Panc1 (cell line): ENCODE results near the gene RBBP6. TPM values are rescaled to one million over a fixed set of nuclear protein-coding genes. Genes with fewer than 3 reads are reported as not detected.

ENCODE experiments used
- ATAC-seq: fragments of 200-7000 bp; cut with Tn5 transposase; 2 replicates; pipeline ENCODE4 v1.9.1; 2020; ENCODE audit warnings: mild to moderate bottlenecking, moderate library complexity
- BruUV-seq: library from RNA; stranded (reverse); fragments of 400-500 nt; replicated peaks from 2 replicates; lab custom pipeline; 2021; lab: Mats Ljungman, UMichigan
- CTCF ChIA-PET: fragments of 300-600 bp; sonication (Branson Sonifier 250); formaldehyde crosslinking; loops from one replicate; lab custom pipeline; 2022; ENCODE audit warnings: antibody characterized with exemption; lab: Charles Lee
- POLR2A ChIA-PET: fragments of 300-600 bp; sonication (Branson Sonifier 250); formaldehyde crosslinking; loops from one replicate; lab custom pipeline; 2022; ENCODE audit warnings: antibody characterized with exemption; lab: Charles Lee
- DNase-seq: peaks from one replicate; pipeline ENCODE4 v3.0.0-alpha.2; 2010; ENCODE audit warnings: low read depth, low spot score
- H3K27ac ChIP-seq: 2 replicates; pipeline ENCODE4 v1.5.1; 2011; ENCODE audit warnings: mild to moderate bottlenecking, low read length, inconsistent platforms
- H3K27me3 ChIP-seq: fragments of 200-500 bp; sonication (Bioruptor generic); 2 replicates; pipeline ENCODE4 v1.6.0; 2014; ENCODE audit warnings: low read length, inconsistent platforms; ENCODE audit not compliant: control insufficient read depth, insufficient read depth
- H3K36me3 ChIP-seq: fragments of 200-500 bp; sonication (Bioruptor generic); 2 replicates; pipeline ENCODE4 v1.5.1; 2014; ENCODE audit warnings: inconsistent platforms, mild to moderate bottlenecking, low read length, moderate library complexity; ENCODE audit not compliant: control insufficient read depth, insufficient read depth
- H3K4me1 ChIP-seq: 2 replicates; pipeline ENCODE4 v1.5.1; 2011; ENCODE audit warnings: inconsistent platforms, mild to moderate bottlenecking, low read length, moderate library complexity; ENCODE audit not compliant: control insufficient read depth, insufficient read depth
- H3K4me3 ChIP-seq, 2 experiments: 2 replicates each; pipeline ENCODE4 v1.5.1; 2011 to 2012; ENCODE audit warnings: low read depth in 2 of 2, low read length in 2 of 2, mild to moderate bottlenecking in 2 of 2, inconsistent platforms in 1 of 2, moderate library complexity in 1 of 2
- H3K9me3 ChIP-seq: fragments of 200-500 bp; sonication (Bioruptor generic); 2 replicates; pipeline ENCODE4 v1.5.1; 2014; ENCODE audit warnings: low read depth, mild to moderate bottlenecking, inconsistent platforms, low read length, moderate library complexity; ENCODE audit not compliant: control insufficient read depth, insufficient read depth
- POLR2AphosphoS5 ChIP-seq: IDR thresholded peaks from 2 replicates; pipeline ENCODE4 v1.6.1; 2012; ENCODE audit warnings: mild to moderate bottlenecking, low read depth, low read length, moderate library complexity
- SIN3A ChIP-seq: IDR thresholded peaks from 2 replicates; pipeline ENCODE4 v1.6.1; 2012; ENCODE audit warnings: low read depth, mild to moderate bottlenecking, low read length, moderate library complexity, borderline replicate concordance; ENCODE audit not compliant: insufficient read depth
- TCF7L2 ChIP-seq: IDR thresholded peaks from 2 replicates; pipeline ENCODE4 v1.6.1; 2011; ENCODE audit warnings: mild to moderate bottlenecking, low read depth, low read length, inconsistent platforms
- in situ Hi-C: cut with HindIII; loops from 2 replicates; pipeline ENCODE4 v1.10.0; 2016; ENCODE audit warnings: low sequenced_read_pairs, low pct_unique_long_range_greater_than_20kb
- intact Hi-C: fragments of 100-400 bp; cut with micrococcal nuclease; formaldehyde crosslinking; loops from one replicate; pipeline ENCODE4 v1.10.0; 2022; ENCODE audit not compliant: unreplicated experiment
- total RNA-seq: library from RNA; stranded (reverse); gene quantifications from one replicate; pipeline ENCODE4 v1.2.1, GENCODE V29; 2021; ENCODE audit not compliant: unreplicated experiment
- TF ChIP-seq, protein P1 (sequence below): fragments of 450-650 bp; IDR thresholded peaks from 2 replicates; pipeline ENCODE4 v1.5.1; 2017; ENCODE audit warnings: mild to moderate bottlenecking
- TF ChIP-seq, protein P2 (sequence below), 2 experiments: IDR thresholded peaks; 2 replicates each; pipeline ENCODE4 v1.6.1; 2011 to 2012; ENCODE audit warnings: low read depth in 2 of 2, control low read depth in 1 of 2, low read length in 1 of 2, mild to moderate bottlenecking in 1 of 2, moderate library complexity in 1 of 2; ENCODE audit not compliant: insufficient read depth in 1 of 2

Gene RBBP6
- total RNA-seq, 1 experiment from 2014 or later: 42.7 TPM

GRCh38 chr16:24497440-24497839 is 41.9 kb upstream of the RBBP6 start:
- DNase-seq (no peak), ATAC-seq (no peak)
- Histone ChIP-seq H3K4me3 (no peak overlapping the region), H3K36me3 (no peaks in the 10 kb centered on the region), H3K27me3 (no peaks in the 10 kb centered on the region), H3K27ac (no peak overlapping the region), H3K9me3 (no peaks in the 10 kb centered on the region), H3K4me1 (no peaks in the 10 kb centered on the region)
- no TSS peak for BruUV-seq
- intact Hi-C loops: loop anchor here (5.0 kb wide), 1 partner anchor 85 kb away; no protein-coding TSS in a partner anchor
- TF ChIP-seq, protein P1, sequence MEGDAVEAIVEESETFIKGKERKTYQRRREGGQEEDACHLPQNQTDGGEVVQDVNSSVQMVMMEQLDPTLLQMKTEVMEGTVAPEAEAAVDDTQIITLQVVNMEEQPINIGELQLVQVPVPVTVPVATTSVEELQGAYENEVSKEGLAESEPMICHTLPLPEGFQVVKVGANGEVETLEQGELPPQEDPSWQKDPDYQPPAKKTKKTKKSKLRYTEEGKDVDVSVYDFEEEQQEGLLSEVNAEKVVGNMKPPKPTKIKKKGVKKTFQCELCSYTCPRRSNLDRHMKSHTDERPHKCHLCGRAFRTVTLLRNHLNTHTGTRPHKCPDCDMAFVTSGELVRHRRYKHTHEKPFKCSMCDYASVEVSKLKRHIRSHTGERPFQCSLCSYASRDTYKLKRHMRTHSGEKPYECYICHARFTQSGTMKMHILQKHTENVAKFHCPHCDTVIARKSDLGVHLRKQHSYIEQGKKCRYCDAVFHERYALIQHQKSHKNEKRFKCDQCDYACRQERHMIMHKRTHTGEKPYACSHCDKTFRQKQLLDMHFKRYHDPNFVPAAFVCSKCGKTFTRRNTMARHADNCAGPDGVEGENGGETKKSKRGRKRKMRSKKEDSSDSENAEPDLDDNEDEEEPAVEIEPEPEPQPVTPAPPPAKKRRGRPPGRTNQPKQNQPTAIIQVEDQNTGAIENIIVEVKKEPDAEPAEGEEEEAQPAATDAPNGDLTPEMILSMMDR: no peak
- TF ChIP-seq TCF7L2 (no peak), POLR2AphosphoS5 (no peak), SIN3A (no peak)
- TF ChIP-seq, protein P2, sequence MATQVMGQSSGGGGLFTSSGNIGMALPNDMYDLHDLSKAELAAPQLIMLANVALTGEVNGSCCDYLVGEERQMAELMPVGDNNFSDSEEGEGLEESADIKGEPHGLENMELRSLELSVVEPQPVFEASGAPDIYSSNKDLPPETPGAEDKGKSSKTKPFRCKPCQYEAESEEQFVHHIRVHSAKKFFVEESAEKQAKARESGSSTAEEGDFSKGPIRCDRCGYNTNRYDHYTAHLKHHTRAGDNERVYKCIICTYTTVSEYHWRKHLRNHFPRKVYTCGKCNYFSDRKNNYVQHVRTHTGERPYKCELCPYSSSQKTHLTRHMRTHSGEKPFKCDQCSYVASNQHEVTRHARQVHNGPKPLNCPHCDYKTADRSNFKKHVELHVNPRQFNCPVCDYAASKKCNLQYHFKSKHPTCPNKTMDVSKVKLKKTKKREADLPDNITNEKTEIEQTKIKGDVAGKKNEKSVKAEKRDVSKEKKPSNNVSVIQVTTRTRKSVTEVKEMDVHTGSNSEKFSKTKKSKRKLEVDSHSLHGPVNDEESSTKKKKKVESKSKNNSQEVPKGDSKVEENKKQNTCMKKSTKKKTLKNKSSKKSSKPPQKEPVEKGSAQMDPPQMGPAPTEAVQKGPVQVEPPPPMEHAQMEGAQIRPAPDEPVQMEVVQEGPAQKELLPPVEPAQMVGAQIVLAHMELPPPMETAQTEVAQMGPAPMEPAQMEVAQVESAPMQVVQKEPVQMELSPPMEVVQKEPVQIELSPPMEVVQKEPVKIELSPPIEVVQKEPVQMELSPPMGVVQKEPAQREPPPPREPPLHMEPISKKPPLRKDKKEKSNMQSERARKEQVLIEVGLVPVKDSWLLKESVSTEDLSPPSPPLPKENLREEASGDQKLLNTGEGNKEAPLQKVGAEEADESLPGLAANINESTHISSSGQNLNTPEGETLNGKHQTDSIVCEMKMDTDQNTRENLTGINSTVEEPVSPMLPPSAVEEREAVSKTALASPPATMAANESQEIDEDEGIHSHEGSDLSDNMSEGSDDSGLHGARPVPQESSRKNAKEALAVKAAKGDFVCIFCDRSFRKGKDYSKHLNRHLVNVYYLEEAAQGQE (IDR thresholded peaks at IDR 0.05; ENCODE audit: insufficient read depth in 1 of 2, low read depth in 2 of 2, low read length in 1 of 2): no peak
- CTCF ChIA-PET: interaction anchor here (0.7 kb wide), 1 partner anchor 451 kb away, joined by 3 read pairs; no protein-coding TSS in a partner anchor
- in situ Hi-C loops: no loop called here
- POLR2A ChIA-PET: no interaction called here

GRCh38 chr16:24499193-24499814 is 40.1 kb upstream of the RBBP6 start:
- BruUV-seq: no TSS peak
- Histone ChIP-seq H3K27me3 (no peaks in the 10 kb centered on the region), H3K27ac (no peak overlapping the region), H3K4me1 (no peaks in the 10 kb centered on the region), H3K9me3 (no peaks in the 10 kb centered on the region), H3K4me3 (no peak overlapping the region), H3K36me3 (no peaks in the 10 kb centered on the region)
- TF ChIP-seq, protein P1: peak; percentile 80
- no peak for TF ChIP-seq SIN3A
- in situ Hi-C loops: no loop called here
- intact Hi-C loops: loop anchor here (5.0 kb wide), 1 partner anchor 87 kb away; no protein-coding TSS in a partner anchor
- POLR2A ChIA-PET: interaction anchor here (0.5 to 0.7 kb wide), 2 partner anchors 10 to 31 kb away, joined by 4 read pairs; no protein-coding TSS in a partner anchor
- CTCF ChIA-PET: interaction anchor here (0.5 to 1.2 kb wide), 3 partner anchors 18 to 434 kb away, joined by 3 to 4 read pairs (median 3); no protein-coding TSS in a partner anchor
- DNase-seq (no peak), ATAC-seq (peak; percentile 91)
